ENCODE data around the gene HSPB8. TPM values are rescaled to one million over a fixed set of nuclear protein-coding genes. Genes with fewer than 3 reads are reported as not detected.

Gene HSPB8
- total RNA-seq, 1 donor from 2014 or later, result 29.4 TPM

GRCh38 chr12:119241049-119241448, 62.3 kb downstream of the HSPB8 start:
- H3K9me3 Mint-ChIP-seq (ENCODE audit: low read depth), result peaks cover 5% of the 10 kb centered on the region

GRCh38 chr12:119241580-119242169, 62.9 kb downstream of the HSPB8 start:
- Mint-ChIP-seq H3K27me3 (ENCODE audit: low read depth) (peaks cover 1% of the 10 kb centered on the region), H3K27ac (ENCODE audit: unreplicated experiment) (no peak overlapping the region), H3K4me3 (ENCODE audit: unreplicated experiment) (no peak overlapping the region), H3K9me3 (ENCODE audit: low read depth) (peaks cover 5% of the 10 kb centered on the region), H3K36me3 (ENCODE audit: low read depth) (no peaks in the 10 kb centered on the region), H3K4me1 (ENCODE audit: low read depth) (peaks cover 5% of the 10 kb centered on the region)
- no peak for TF ChIP-seq CTCF (IDR thresholded peaks at IDR 0.05)
- no peak for DNase-seq (ENCODE audit: low spot score)

More at GRCh38 chr12:119241049-119241448, 62.3 kb downstream of the HSPB8 start:
- Mint-ChIP-seq H3K36me3 (ENCODE audit: low read depth) (no peaks in the 10 kb centered on the region), H3K4me1 (ENCODE audit: low read depth) (peaks cover 5% of the 10 kb centered on the region), H3K27me3 (ENCODE audit: low read depth) (peaks cover 4% of the 10 kb centered on the region), H3K4me3 (ENCODE audit: unreplicated experiment) (no peak overlapping the region), H3K27ac (ENCODE audit: unreplicated experiment) (no peak overlapping the region)
- DNase-seq (ENCODE audit: low spot score), result no peak
- no peak for TF ChIP-seq CTCF (IDR thresholded peaks at IDR 0.05)

Other genes with a start within 250 kb of the HSPB8 start
- gene SRRM4, start 197.4 kb upstream of the HSPB8 start, total RNA-seq, result not detected in 3 replicates
- not detected in 3 replicates for gene CCDC60, start 155.8 kb downstream of the HSPB8 start, total RNA-seq

Data from chondrocyte (in vitro differentiated cells).